Ovary (tissue), 3 donors: ENCODE measurements around the gene COQ7.

Experiments
- CTCF ChIP-seq, 3 donors: fragments of 450-650 bp in 2 of 3; fragments of 200-600 bp in 1 of 3; IDR thresholded peaks; one replicate each; pipeline versions ENCODE4 v1.5.1 to v1.8.0; 2016 to 2022; ENCODE audit warnings: antibody characterized with exemption in 3 of 3, mild to moderate bottlenecking in 1 of 3
- EP300 ChIP-seq: sonication (generic); formaldehyde crosslinking; IDR thresholded peaks from one replicate; pipeline ENCODE4 v1.6.1; 2017; ENCODE audit warnings: antibody characterized with exemption
- POLR2A ChIP-seq: fragments of 450-650 bp; IDR thresholded peaks from one replicate; pipeline ENCODE4 v1.6.1; 2017; ENCODE audit warnings: antibody characterized with exemption, mild to moderate bottlenecking, moderate library complexity
- donor health status: DM: no; HTN: no; CAD: no.

GRCh38 chr16:19086322-19087199 lies 19.1 kb downstream of the COQ7 start:
- TF ChIP-seq CTCF (IDR thresholded peaks at IDR 0.05), result peak; percentile 95 to 97 (median 96)
- TF ChIP-seq POLR2A, result no peak
- no peak for TF ChIP-seq EP300
